Upper lobe of right lung (tissue), 1 donor: ENCODE measurements around the gene EOMES. TPM values are rescaled to one million over a fixed set of nuclear protein-coding genes. Genes with fewer than 3 reads are reported as not detected.

Experiments
- ATAC-seq: fragments of 200-7000 bp; cut with Tn5 transposase; one replicate; pipeline ENCODE4 v1.9.1; 2020; ENCODE audit warnings: mild to moderate bottlenecking, moderate library complexity
- DNase-seq: peaks from one replicate; pipeline ENCODE4 v3.0.0-alpha.2; 2020
- H3K27ac ChIP-seq: fragments of 200-600 bp; one replicate; pipeline ENCODE4 v1.8.0; 2022
- H3K27me3 ChIP-seq: fragments of 200-600 bp; one replicate; pipeline ENCODE4 v1.8.0; 2022; ENCODE audit warnings: mild to moderate bottlenecking
- H3K36me3 ChIP-seq: fragments of 200-600 bp; one replicate; pipeline ENCODE4 v1.8.0; 2022
- H3K4me1 ChIP-seq: fragments of 200-600 bp; one replicate; pipeline ENCODE4 v1.8.0; 2022
- H3K4me3 ChIP-seq: fragments of 200-600 bp; one replicate; pipeline ENCODE4 v1.8.0; 2022; ENCODE audit warnings: mild to moderate bottlenecking
- H3K9me3 ChIP-seq: fragments of 200-600 bp; one replicate; pipeline ENCODE4 v1.8.0; 2022
- intact Hi-C: fragments of 100-400 bp; cut with DNase I; formaldehyde crosslinking; loops from one replicate; pipeline ENCODE4 v1.11.0; 2022
- total RNA-seq: library from RNA; stranded (reverse); fragmentation: NEBNext Ultra II Directional; extraction: Animal tissue kit (Norgen Biotek cat#: 25700); gene quantifications from one replicate; pipeline ENCODE4 v1.2.1, GENCODE V29; 2021
- TF ChIP-seq, protein P1 (sequence below): fragments of 200-600 bp; IDR thresholded peaks from one replicate; pipeline ENCODE4 v1.8.0; 2022; ENCODE audit warnings: antibody characterized with exemption
- donor health status: DM: no; HTN: yes; CAD: no; lungs with severe emphysema.

EOMES gene
- total RNA-seq, 1 donor from 2014 or later, result 1.2 TPM

DNA sequence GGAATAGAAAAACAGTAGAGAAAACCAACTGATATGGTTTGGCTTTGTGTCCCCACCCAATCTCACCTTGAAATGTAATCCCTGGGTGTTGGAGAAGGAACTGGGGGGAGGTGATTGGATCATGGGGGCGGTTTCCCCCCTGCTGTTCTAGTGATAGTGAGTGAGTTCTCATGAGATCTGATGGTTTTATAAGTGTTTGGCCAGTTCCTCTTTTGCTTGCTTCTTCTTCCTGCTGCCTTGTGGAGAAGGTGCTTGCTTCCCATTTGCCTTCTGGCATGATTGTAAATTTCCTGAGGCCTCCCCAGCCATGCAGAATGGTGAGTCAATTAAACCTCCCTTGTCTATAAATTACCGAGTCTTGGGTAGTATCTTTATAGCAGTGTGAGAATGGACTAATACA, 48.4 kb downstream of the EOMES start:
- intact Hi-C loops, result no loop called here

DNA sequence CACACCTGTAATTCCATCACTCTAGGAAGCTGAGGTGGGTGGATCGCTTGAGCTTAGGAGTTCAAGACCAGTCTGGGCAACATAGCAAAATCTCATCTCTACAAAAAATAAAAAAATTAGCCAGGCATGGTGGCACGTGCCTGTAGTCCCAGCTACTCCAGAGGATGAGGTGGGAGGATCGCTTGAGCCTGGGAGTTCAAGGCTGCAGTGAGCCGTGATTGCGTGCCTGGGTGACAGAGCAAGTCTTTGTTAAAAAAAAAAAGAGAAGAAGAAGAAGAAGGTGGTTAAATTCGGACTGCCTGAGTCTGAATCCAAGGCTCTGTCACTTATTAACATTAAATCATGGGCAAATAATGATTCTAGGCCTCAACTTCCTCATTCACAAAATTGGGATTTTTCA, 51.0 kb downstream of the EOMES start:
- TF ChIP-seq, protein P1, sequence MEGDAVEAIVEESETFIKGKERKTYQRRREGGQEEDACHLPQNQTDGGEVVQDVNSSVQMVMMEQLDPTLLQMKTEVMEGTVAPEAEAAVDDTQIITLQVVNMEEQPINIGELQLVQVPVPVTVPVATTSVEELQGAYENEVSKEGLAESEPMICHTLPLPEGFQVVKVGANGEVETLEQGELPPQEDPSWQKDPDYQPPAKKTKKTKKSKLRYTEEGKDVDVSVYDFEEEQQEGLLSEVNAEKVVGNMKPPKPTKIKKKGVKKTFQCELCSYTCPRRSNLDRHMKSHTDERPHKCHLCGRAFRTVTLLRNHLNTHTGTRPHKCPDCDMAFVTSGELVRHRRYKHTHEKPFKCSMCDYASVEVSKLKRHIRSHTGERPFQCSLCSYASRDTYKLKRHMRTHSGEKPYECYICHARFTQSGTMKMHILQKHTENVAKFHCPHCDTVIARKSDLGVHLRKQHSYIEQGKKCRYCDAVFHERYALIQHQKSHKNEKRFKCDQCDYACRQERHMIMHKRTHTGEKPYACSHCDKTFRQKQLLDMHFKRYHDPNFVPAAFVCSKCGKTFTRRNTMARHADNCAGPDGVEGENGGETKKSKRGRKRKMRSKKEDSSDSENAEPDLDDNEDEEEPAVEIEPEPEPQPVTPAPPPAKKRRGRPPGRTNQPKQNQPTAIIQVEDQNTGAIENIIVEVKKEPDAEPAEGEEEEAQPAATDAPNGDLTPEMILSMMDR, result no peak
- intact Hi-C loops, result no loop called here
- Histone ChIP-seq H3K4me3 (no peak overlapping the region), H3K27ac (no peak overlapping the region), H3K27me3 (no peaks in the 10 kb centered on the region), H3K36me3 (no peaks in the 10 kb centered on the region), H3K4me1 (peaks cover 5% of the 10 kb centered on the region), H3K9me3 (no peaks in the 10 kb centered on the region)
- ATAC-seq, result no peak
- no peak for DNase-seq

More for the DNA sequence above, 48.4 kb downstream of the EOMES start:
- Histone ChIP-seq H3K27me3 (no peaks in the 10 kb centered on the region), H3K4me1 (peaks cover 5% of the 10 kb centered on the region), H3K36me3 (no peaks in the 10 kb centered on the region), H3K27ac (no peak overlapping the region), H3K9me3 (no peaks in the 10 kb centered on the region), H3K4me3 (no peak overlapping the region)
- ATAC-seq (peak; percentile 21), DNase-seq (no peak)
- TF ChIP-seq, protein P1, result no peak

DNA sequence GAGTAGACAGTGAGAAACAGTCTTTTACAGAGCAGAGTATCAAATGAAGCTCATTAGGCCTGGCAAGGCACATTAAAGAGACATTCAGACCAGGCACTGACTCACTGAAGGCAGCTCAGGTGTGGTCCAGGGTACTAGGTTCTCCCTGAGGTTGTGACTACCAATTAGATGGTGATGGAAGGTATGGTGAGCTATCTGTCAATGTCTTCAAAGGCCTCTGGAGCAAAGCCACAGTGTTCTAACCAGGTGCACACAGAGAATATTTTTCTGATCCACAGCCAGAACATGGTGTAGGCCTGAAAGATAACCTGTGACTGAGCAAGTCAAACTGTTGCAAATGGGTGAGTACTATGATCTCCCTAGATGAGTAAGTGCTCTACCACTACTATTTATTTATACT, 51.5 kb downstream of the EOMES start:
- Histone ChIP-seq H3K27me3 (no peaks in the 10 kb centered on the region), H3K4me1 (peaks cover 5% of the 10 kb centered on the region), H3K27ac (no peak overlapping the region), H3K36me3 (no peaks in the 10 kb centered on the region), H3K9me3 (no peaks in the 10 kb centered on the region), H3K4me3 (no peak overlapping the region)
- intact Hi-C loops, result no loop called here
- no peak for DNase-seq
- ATAC-seq, result no peak
- TF ChIP-seq, protein P1, result no peak

DNA sequence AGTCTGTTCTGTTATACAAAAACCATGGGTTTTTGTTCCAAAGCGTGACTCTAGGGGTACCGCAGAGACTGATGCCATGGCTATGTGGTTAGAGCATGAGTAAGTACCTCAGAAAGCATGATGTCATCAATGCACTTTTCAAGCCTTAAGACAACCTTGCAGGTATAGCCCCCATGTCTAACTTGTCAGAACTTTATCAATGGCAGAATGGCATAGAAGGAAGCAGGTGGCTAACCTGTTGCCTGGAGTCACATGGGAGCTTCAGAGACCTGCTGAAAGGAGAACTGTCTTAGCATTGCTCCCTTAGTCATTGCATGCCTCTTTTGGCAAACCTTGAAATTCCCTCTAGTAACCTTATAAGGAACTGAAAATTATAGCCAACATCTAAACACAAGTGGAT, 52.5 kb downstream of the EOMES start:
- DNase-seq (no peak), ATAC-seq (no peak)
- Histone ChIP-seq H3K36me3 (no peaks in the 10 kb centered on the region), H3K27me3 (no peaks in the 10 kb centered on the region), H3K27ac (no peak overlapping the region), H3K4me3 (no peak overlapping the region), H3K9me3 (no peaks in the 10 kb centered on the region), H3K4me1 (no peaks in the 10 kb centered on the region)
- TF ChIP-seq, protein P1, result no peak
- intact Hi-C loops, result no loop called here

DNA sequence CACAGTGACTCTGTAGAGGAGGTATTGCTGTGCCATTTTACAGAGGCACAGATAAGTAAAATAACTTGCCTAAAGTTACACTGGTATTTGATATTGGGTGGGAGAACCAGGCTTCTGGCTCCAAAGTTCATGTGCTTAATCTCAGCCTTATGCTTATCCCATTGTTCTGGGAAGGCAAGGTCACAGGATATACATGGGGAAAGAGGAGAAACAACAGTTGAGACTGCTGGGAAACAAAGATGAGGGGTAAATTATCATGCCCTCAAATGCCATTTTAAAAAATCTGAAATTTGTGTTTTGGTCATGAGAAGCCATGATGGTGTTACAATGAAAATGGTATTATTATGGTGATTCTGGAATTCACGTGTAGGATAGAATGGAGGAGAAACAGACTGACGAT, 54.4 kb downstream of the EOMES start:
- no peak for ATAC-seq
- intact Hi-C loops, result no loop called here
- TF ChIP-seq, protein P1, result no peak

DNA sequence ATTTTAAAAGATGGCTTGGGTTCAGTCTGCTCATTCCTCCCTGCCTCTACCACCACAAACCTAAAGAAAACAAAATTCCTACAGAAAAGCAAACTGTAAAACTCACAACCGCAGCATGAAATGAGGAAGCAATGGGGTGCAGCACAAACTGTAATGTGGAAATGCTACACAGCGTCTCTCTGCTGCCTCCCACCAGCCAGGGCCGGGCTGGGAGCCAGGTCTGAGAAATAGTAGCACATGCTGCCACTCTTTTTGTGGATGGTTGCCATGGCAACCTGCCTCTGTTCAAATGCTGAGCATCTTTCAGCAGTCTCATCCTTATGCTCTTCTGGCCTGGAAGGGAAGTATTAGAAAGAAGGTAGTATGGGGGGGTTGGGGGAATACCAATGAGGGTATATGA, 55.4 kb downstream of the EOMES start:
- intact Hi-C loops, result no loop called here
- no peaks in the 10 kb centered on the region for H3K27me3 ChIP-seq
- H3K4me1 ChIP-seq, result no peaks in the 10 kb centered on the region
- peak; percentile 84 for DNase-seq
- TF ChIP-seq, protein P1, result no peak
- no peak overlapping the region for H3K4me3 ChIP-seq
- no peaks in the 10 kb centered on the region for H3K36me3 ChIP-seq
- peak; percentile 89 for ATAC-seq
- H3K27ac ChIP-seq, result peak overlapping the region; percentile 4
- H3K9me3 ChIP-seq, result no peaks in the 10 kb centered on the region

More for the DNA sequence above, 54.4 kb downstream of the EOMES start:
- Histone ChIP-seq H3K36me3 (no peaks in the 10 kb centered on the region), H3K4me1 (no peaks in the 10 kb centered on the region), H3K4me3 (no peak overlapping the region), H3K27ac (no peak overlapping the region), H3K9me3 (no peaks in the 10 kb centered on the region), H3K27me3 (no peaks in the 10 kb centered on the region)
- DNase-seq, result no peak
